GM19467 (cell line): ENCODE results near the gene KLHL29.
A peak's percentile ranks its signal among the peaks of the same experiment; 100 is the strongest.

Experiments used
- ATAC-seq: cut with Tn5 transposase; IDR thresholded peaks from one replicate; pipeline ENCODE4 v1.9.1; 2021; ENCODE audit warnings: mild to moderate bottlenecking, moderate library complexity; ENCODE audit not compliant: unreplicated experiment

The KLHL29 gene

DNA sequence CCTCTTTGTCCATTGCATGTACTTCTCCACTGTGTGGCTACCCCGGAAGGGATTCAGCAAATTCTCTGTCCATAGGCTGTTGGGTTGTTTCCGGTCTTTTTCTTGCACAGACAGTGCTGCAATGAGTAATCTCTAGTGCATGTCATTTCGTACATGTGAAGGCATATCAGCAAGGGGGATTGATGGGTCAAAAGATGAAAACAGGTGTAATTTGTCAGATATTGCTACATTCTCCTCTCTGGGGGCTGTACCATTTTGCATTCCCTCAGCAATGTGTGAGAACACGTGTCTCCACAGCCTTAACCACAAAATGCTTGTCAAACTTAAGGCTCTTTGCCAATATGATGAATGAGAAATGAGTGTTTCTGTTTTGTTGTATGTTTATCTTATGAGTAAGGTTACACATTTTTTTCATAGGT is 60.5 kb downstream of the KLHL29 start:
- ATAC-seq: no peak

DNA sequence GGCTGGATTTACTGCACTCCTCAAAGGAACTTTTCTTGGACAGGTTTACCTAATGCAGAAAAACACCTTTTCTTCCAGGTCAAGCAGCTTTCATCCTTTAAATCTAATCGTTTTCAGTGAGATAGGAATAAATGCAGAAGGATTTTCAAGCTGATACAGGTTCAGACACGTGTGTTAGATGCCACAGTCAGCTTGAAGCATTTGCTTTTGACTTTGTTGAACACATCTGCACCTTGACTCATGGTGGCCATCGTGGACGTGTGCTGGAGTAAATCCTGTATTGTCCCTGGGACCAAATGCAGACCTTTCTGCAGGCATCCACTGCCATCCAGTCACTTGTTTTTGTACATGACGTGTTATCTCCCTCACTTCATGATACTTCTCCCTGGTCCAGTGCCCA is 61.9 kb downstream of the KLHL29 start:
- ATAC-seq: no peak

DNA sequence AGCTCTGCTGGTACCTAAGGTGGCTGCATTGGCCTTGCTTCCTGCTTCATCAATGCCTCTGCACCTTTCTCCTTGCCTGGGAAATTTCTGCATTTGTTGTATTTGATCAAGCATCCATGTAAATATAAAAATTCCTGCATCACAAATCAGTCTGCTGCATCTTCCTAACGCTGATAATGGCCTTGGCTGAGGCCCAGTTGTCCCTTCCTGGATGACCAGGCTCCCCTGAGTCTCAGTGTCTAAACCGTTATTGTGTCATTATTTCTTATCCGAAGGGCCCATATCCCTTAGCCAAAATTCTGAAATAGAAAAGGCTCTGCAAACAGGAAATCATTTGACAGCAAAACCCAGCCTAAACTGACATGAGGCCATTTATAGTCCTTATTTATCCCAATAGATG is 62.4 kb downstream of the KLHL29 start:
- ATAC-seq: no peak

DNA sequence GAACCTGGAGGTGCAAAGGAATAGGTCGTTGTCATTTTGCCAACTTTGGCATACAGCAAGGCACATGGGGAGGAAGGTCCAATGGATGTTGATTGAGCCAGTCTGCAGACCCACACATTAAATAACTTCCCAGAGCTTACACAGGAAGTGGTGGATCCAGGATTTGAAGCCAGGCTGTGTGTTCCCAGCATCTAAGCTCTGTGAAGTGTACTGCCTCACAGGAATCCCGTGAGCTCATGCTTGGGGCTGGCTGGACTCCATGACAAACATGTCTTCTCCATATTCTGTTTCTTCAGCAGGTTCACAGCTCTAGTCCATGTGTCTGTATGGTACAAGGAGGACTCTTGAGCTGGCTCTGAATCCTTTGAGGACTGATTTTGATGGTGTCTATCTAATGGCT is 63.9 kb downstream of the KLHL29 start:
- ATAC-seq: no peak

DNA sequence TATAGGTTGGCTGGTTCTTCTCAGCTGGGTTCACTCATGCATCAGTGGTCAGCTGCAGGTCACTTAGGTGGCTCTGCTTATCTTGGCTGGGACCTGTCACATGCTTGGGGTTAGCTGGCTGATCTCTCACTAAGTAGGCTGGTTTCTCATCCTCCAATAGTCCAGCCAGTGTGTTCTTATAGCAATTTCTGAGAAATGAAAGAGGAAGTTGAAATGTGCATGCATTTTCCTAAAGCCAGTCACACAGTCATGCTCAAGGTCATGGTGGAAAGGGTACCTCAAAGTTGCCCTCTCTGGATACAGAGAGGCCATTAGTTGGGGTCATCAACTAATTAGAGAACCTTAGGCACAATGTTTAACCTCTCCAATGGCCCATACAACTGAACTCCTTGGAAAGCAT is 64.4 kb downstream of the KLHL29 start:
- peak; percentile 85 for ATAC-seq

DNA sequence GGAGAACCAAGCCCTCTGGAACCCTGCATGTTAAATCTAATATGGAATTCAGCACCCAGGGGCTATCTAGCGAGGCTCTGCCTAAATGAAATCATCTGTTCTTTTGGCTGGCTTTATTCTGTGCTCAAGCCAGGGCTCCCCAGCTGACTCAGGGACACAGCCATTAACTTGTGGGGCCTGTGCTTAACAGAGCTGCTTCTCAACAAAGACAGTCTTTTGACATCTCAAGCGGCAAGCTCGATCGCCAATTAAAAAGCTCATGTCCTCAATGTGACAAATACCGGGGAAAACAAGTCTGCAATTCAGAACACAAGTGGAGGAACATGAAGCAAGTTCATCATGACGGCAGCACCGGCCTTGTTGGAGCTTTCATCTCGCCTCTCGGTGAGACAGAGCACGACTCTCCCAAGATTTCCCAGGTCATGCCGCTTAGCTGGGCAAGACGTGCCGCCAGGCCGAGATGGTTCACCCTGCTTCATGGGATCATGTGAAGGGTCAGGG is 64.9 kb downstream of the KLHL29 start:
- ATAC-seq: no peak

DNA sequence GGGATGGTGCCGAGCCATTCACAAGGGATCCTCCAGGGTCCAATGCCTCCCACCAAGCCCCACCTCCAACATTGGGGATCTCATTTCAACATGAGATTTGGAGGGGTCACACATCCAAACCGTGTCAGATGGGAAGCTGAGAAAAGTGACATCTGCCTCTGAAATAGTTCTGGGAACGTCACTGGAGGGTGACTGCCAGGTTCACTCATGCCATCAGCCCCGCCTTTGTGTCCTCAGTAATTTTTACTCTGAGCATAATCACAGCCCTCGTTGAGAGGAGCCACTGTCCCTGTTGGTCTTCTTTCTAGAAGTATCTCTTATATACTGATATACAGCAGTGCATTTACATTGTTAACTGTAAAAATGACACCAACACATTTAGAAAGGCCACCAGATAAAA is 67.4 kb downstream of the KLHL29 start:
- ATAC-seq: no peak

DNA sequence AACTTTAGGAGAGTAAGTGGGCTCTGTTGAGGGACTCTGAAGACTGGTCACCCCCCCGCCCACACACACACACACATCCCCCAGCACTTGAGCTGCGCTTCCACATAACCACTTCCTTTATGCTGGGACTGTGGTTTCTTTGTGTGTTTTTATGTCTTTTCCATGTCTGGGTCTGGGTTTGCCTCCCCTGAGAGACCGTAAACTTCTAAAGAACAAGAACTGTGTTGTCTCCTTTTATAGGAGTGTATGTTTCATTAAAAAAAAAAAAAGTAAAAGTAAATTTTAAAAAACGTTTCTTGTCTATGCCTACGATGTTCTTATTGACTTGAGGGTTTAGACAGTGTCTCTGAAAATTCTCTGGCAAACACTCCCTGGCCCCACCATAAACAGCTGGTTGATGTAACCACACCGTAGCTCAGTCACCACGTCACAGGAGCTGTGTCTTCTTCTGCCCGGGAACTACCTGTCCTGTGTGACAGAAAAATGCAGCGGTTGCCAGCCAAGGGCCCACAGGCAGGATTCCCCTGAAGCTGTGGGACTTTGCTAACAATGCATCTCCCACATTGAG is 68.0 kb downstream of the KLHL29 start:
- ATAC-seq: peak; percentile 41

DNA sequence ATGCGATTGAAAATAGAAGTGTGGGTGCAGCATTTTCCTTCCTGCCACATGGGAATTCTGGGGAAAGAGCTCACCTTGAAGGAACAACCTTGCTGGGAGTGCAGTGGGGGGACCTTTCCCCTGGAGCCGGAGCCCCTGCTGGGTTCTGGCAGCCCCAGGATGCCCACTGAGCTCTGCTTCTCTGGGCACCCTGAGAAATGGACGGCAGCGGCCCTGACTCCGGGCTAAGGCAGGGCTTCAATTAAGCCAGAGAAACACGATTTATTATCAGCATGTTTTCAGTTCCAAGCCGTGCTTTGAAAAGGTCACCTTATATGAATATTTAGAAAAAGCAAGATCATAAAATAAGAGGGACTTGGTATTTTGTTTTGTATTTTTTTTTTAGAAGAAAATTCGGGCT is 68.5 kb downstream of the KLHL29 start:
- no peak for ATAC-seq

DNA sequence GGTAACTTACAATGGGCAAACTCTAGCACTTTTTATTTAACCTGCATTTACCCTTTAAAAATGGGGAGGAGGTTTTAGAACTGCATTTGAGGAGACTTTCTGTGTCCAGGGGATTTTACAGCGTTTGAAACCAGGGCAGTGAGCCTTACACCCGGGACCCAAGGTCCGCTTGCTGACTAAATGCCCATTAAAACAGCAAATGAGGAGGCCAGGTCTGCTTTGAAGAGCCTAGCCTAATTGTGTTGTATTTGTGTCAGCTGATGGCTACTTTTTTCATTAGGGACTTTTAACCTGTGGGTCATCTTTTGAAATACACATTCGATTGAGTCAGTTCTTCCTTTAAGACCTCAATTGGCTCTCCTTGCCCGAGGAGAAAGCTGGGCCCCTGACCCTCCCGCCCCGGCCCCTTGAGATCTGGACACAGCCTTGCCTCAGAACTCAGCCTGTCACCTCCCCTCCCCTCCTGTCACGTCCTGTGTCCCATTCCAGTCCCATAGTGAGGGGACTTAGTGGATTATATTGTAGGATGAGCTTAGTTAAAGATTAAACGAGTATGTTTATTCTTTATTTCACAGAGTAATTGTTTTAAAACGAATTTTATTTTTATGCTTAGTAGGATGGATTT is 69.0 kb downstream of the KLHL29 start:
- ATAC-seq: no peak

DNA sequence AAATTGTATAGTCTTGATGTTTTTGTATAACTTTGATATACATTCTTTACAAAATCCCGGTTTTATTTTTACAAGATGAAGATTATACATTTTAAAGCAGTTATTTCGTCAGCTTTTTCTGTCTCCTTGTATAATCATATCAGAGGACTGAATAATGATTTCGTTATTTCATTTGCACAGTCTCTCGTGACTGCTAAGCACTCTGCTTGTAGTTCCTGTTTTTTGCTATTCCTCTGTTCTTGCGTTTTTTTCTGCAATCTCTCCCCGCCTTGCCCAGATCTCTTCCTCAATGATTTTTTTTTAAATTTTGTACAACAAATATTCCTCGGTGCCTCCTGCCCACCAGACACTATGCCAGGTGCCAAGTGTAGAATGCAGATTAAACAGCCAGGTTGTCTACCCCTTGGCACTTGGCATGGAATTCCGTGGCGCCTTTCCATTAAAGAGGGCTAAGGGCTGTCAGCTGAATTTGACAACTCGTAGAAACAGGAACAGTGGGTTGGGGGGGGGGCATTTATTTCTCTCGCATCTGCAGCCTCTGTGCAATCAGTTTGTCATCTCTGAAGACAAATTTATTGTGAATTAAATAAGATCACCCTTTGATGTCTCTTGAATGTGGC is 69.6 kb downstream of the KLHL29 start:
- no peak for ATAC-seq

DNA sequence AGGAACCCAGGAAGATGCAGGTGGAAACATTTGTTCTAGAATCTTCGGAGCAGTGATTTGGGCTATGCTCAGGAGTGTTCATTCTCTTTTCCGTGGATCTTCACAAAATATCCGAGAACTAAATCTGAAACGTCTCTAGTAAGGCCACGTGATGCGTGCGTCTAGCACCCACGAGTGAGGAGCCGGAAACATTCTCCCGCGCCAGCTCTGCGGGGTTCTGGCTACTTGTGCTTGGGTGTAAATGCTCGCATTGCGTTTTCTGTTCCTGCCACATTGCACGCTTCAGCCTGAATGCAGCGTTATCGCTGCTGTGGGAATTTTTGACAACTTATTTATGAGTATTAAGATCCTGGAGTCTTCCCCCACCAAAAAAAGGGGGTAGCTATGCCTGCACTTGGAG is 71.4 kb downstream of the KLHL29 start:
- no peak for ATAC-seq

DNA sequence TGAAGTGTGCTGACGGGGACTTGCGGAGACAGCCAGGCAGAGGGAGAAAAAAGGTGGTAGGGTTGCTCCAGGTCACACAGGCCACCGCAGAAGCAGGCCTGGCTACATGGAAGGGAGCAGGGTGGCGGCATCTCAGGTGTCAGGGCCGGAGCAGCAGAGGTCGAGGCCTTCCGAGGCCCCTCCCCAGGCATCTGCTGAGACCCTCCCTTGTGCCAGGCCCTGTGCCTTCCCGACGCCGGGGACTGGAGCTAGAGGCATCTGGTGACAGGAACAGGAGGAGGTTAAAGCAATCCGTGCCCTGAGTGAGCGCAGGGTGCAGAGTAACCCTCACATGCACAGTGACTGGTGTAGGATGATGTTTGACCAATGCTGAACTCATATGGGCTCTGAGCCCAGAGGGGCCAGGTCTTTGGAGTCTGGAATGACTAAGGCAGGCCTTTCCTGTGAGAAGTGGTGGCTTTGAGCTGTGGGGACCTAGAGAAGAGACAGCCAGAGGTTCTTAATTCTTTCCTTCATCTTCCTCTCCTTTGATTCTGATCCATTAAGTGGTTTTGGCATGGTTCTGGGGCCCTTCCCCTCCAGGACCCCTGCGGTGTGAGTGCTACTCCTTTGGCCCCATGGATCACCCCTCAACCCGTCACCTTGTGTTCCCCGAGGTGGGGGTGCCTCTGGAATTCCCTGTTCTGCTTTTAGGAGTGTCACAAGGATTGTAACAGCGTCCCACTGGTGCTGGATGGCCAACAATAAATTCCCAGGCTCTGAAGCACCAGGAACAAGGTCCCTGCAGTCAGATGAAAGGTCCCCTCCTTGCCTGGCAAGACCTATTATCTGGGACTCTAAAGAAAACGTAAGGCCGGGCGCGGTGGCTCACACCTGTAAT is 72.1 kb downstream of the KLHL29 start:
- no peak for ATAC-seq

DNA sequence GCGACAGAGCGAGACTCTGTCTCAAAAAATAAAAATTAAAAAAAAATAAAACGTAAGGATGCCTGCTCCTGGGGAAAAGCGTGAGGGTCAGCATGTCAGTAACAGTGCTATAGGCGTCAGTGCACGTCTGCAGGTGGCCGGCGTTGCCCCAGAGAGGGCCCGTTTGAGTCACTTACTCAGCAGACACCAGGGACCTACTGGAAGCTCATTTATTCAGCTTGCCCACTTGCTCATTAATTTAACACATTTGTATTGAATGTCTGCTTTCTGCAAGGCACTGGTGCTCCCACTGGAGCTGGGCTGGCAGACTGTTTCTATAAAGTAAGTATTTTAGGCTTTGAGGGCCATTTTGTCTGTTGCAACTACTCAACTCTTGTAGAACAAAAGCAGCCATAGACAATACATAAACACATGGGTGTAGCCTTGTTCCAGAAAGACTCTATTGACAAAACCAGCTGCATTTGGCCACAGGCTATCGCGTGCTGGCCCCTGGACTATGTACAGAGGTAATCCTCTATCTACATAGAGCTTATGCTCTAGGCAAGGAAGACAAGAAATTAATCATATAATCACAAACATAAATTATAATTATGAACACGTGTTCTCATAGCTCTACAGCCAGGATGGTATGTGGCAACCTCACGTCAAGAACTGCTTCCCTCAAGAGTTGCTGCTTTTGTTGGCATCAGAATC is 73.2 kb downstream of the KLHL29 start:
- no peak for ATAC-seq

DNA sequence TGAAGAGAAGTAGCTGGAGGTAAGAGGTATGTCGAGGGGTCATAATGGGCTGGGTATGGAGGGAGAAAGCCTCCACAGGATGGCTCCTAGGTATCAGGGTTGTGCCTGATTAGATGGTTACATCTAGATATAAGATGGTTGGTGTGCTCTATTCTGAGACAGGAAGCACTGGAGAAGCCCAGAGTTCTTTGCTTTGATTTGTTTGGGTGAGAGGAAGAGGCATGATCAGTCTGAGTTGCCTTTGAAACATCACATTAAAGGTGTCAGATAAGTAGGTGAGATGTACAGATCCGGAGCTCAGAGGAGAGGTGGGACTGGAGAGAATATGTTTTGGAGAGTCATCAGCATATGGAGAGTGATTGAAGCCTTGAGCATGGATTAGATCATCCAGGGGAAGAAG is 74.1 kb downstream of the KLHL29 start:
- no peak for ATAC-seq

DNA sequence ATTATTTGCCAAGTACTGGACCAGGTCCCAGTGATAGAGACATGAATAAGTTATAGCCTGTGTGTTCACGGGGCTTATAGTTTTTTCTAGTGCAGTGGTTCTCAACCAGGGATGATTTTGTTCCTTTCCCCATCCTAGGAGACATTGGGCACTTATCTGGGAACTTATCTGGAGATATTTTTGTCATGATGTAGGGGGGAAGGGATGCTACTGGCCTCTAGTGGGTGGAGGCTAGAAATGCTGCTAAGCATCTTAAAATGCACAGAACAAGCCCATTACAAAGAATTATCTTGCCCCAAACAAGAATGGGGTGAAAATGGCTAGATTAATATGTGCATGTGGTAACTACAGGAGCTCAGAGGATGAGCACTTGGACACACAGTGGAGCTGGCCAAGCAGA is 75.2 kb downstream of the KLHL29 start:
- no peak for ATAC-seq

DNA sequence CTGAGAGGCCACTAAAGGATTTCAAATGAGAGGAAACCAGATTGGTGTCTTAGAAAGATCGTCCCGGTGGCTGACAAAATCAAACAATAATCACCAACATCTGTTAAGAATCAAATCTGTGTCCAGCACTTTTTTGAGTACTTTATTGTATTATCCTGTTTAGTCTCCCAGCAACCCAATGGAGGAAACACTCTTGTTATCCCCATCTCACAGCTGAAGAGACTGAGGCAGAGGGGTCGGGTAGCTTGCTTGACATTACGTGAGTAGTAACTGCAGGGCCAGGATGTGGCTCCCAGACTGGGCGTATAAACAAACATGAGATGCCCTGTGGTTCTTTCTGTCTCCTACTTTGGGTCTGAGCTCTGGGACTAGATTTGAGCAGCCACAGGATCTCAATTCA is 76.0 kb downstream of the KLHL29 start:
- ATAC-seq: no peak

DNA sequence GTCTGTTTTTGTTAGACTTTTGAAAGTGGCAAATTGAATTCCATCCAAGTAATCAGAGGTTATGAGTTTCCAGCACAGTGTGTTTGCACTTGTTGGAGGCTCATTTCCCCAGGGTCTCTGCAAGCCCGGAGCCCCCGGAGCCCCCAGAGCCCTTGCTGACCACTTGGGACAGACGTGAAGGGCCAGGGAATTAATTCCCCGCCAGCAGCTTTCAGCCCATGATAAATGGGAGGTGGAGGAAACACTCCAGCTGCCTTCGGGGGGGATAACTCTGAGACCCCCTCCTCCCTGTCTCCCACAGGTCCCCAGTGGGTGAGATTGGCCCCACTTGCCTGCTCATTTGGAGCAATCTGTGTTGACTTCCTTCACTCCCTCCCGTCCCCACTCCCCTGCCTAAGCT is 79.2 kb downstream of the KLHL29 start:
- no peak for ATAC-seq

DNA sequence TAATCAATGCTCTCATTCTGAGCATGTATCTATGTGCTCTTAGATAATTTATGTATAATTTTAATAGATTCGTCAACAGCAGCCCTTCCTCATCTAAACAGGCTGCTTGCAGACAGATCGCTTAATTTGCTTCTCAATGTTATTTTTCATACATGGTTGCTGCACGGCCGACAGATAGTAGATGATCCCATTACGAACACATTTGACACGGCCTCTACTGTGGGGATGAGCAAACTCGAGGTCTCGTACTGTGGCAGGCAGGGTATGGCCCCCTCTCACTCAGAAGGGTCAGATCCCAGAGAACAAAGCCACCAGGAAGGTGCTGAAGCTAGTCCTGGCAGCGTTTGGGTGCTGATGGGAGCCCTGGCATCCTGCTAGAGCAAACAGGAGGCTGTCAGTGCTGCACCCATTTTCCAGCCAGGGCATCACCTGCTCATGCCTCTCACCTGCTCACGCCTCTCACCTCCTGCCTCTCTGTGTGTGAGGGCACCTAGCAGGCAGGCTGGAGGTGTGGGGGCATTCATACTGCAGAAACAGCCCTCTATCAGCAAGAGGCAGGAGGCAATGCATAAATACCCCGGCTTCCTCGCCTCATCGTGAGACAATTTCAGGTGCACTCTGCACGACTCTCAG is 80.0 kb downstream of the KLHL29 start:
- no peak for ATAC-seq

DNA sequence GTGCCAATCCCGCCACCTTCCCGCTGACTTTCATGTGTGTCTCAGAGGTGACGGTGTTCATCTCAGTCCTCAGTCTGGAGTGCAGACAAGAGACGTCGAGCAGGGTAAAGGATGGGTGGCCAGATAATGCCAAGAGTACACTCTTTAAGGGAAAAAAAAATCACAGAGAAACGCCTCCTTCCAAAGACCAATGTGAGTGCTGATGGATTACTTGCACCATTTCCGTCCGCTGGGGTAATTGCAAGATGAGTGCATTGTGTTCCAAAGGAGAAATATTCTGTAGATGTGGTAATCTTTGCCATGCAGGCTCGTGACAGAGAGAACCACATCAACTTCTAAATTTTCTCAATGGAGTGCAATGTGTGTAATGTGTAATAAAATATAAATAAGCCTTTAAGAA is 81.0 kb downstream of the KLHL29 start:
- no peak for ATAC-seq

DNA sequence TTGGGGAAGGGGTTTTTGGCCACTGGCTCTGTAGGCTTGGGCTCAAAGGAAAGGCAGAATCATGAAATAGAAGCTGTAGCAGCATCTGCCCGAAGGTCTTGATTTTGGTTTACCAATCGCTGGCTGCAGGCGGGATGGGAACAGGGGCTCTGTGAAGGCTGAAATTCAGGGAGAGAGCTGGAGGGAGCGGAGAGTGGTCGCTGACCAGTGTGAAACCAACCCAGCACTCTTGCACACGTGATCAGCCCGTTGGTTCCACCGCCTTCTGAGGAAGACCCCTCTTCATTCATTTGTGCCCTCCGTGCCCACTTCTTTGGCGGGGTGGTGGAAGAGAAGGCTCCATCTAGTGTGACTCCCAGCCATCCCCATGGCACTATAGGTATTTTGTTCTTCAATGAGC is 82.6 kb downstream of the KLHL29 start:
- no peak for ATAC-seq
